Measurements from ENCODE around the gene MB21D2. TPM values are rescaled to one million over a fixed set of nuclear protein-coding genes. Genes with fewer than 3 reads are reported as not detected.

Gene MB21D2
- total and polyA plus RNA-seq, 2 of the 8 experiments (the other 6 are each of a cell fraction or from before 2014, with no cell fraction given), result 10.0 to 21.0 TPM

GRCh38 chr3:192923731-192924130 is 6.1 kb upstream of the MB21D2 start:
- Histone ChIP-seq H4K20me1 (replicated peaks in 1 of 2; ENCODE audit: control insufficient read depth in 1 of 2, insufficient read depth in 2 of 2, low read length in 2 of 2) (no peaks in the 10 kb centered on the region), H4K91ac (replicated peaks; ENCODE audit: insufficient read length, low read length) (no peak overlapping the region), H2BK120ac (replicated peaks; ENCODE audit: low read depth, low read length) (no peak overlapping the region), H3K23me2 (ENCODE audit: low read depth, low read length) (no peaks in the 10 kb centered on the region; the same call in 1 of the 2 replicates), H4K8ac (ENCODE audit: extremely low read depth, insufficient read depth, low read length) (no peak overlapping the region), H3K23ac (ENCODE audit: insufficient read length) (no peak overlapping the region), H2BK20ac (ENCODE audit: low read length) (no peak overlapping the region), H3K27me3 (replicated peaks in 1 of 4; ENCODE audit: control insufficient read depth in 3 of 4, extremely low read depth in 1 of 4, insufficient read depth in 3 of 4, low read length in 3 of 4) (no peaks in the 10 kb centered on the region; a peak in 1 of 7 replicates), H2BK5ac (ENCODE audit: low read depth, low read length) (no peak overlapping the region), H3K18ac (ENCODE audit: extremely low read depth, low read length) (no peak overlapping the region), H4K5ac (ENCODE audit: insufficient read length, low read depth, low read length) (no peak overlapping the region), H2AFZ (ENCODE audit: low read length) (no peak overlapping the region), H3K4me3 (ENCODE audit: extremely low read depth in 1 of 4, insufficient read depth in 2 of 4, low read depth in 3 of 4, low read length in 4 of 4) (no peak overlapping the region), H3K79me2 (ENCODE audit: control insufficient read depth in 1 of 2, insufficient read depth in 2 of 2, low read length in 2 of 2) (no peaks in the 10 kb centered on the region), H2BK15ac (ENCODE audit: low read length) (no peak overlapping the region), H3K9me3 (ENCODE audit: insufficient read depth in 2 of 2, low read depth in 1 of 2, low read length in 1 of 2) (no peaks in the 10 kb centered on the region), H3K56ac (replicated peaks; ENCODE audit: insufficient read length, low read depth, low read length) (no peak overlapping the region), H3K4me1 (replicated peaks in 1 of 4; ENCODE audit: control insufficient read depth in 3 of 4, insufficient read depth in 4 of 4, low read length in 3 of 4) (peaks cover 0 to 15% (median 7%) of the 10 kb centered on the region in 4 experiments; a peak in 4 of 7 replicates), H2AK5ac (ENCODE audit: low read depth, low read length) (no peak overlapping the region), H2BK12ac (ENCODE audit: low read depth, low read length) (no peak overlapping the region), H3K9ac (replicated peaks in 1 of 4; ENCODE audit: extremely low read depth in 1 of 4, low read depth in 3 of 4, low read length in 3 of 4) (no peak overlapping the region), H3K4ac (replicated peaks; ENCODE audit: insufficient read length, low read depth, low read length) (no peak overlapping the region), H3K27ac (ENCODE audit: low read depth, low read length) (no peak overlapping the region), H3K14ac (ENCODE audit: insufficient read length) (no peak overlapping the region), H3K4me2 (ENCODE audit: insufficient read depth in 1 of 2, low read depth in 2 of 2, low read length in 2 of 2) (no peak overlapping the region), H3K36me3 (ENCODE audit: control insufficient read depth in 2 of 4, insufficient read depth in 4 of 4, low read length in 3 of 4) (no peaks in the 10 kb centered on the region), H3K79me1 (ENCODE audit: low read depth, low read length) (no peaks in the 10 kb centered on the region)
- ChIA-PET CTCF (ENCODE audit: partially characterized antibody) (interaction anchor here (1.0 to 2.7 kb wide), 4 partner anchors 9 to 118 kb away, joined by 3 to 14 read pairs (median 4); no protein-coding TSS in a partner anchor), POLR2A (ENCODE audit: partially characterized antibody) (interaction anchor here (0.6 to 1.0 kb wide), 2 partner anchors 9 to 88 kb away, joined by 3 read pairs; no protein-coding TSS in a partner anchor)
- WGBS, 2 experiments (ENCODE audit: extremely low coverage in 1 of 2, insufficient coverage in 1 of 2, insufficient read length in 1 of 2, insufficient replicate concordance in 2 of 2, low coverage in 1 of 2, low lambda C conversion rate in 2 of 2, missing lambda C conversion rate in 1 of 2), result 72% methylated on average over 2 of the region's 2 CpGs; no CpG with 5 or more reads in 1 of the 2 experiments
- no peak for DNase-seq (ENCODE audit: low read depth in 1 of 2, low spot score in 2 of 2)
- FAIRE-seq, result no peak
- TF ChIP-seq GTF2F1 (IDR thresholded peaks at IDR 0.05; ENCODE audit: borderline replicate concordance, low read depth, low read length) (no peak), HDAC6 (IDR thresholded peaks at IDR 0.05; ENCODE audit: low read depth, low read length) (no peak), SIRT6 (IDR thresholded peaks at IDR 0.05; ENCODE audit: low read length) (no peak), CBX8 (IDR thresholded peaks at IDR 0.05; ENCODE audit: borderline replicate concordance, low read depth, low read length) (no peak), SRF (IDR thresholded peaks at IDR 0.05; ENCODE audit: low read depth, low read length) (no peak), CBX5 (IDR thresholded peaks at IDR 0.05; ENCODE audit: low read depth, low read length) (no peak), SIX5 (IDR thresholded peaks at IDR 0.05; ENCODE audit: low read depth, low read length) (no peak), TEAD4 (IDR thresholded peaks at IDR 0.05; ENCODE audit: low read depth, low read length) (no peak), YY1 (IDR thresholded peaks at IDR 0.05; ENCODE audit: low read depth, low read length) (no peak), CHD2 (IDR thresholded peaks at IDR 0.05; ENCODE audit: low read length) (no peak), ATF3 (IDR thresholded peaks at IDR 0.05; ENCODE audit: insufficient read depth, low read depth, low read length) (no peak), FOSL1 (IDR thresholded peaks at IDR 0.05; ENCODE audit: insufficient read depth, low read depth, low read length) (no peak), NANOG (IDR thresholded peaks at IDR 0.05; ENCODE audit: insufficient read depth, low read depth, low read length, poor library complexity, severe bottlenecking) (no peak)

Data from H1 (cell line).